ENCODE results near the gene VIPR2.

DNA sequence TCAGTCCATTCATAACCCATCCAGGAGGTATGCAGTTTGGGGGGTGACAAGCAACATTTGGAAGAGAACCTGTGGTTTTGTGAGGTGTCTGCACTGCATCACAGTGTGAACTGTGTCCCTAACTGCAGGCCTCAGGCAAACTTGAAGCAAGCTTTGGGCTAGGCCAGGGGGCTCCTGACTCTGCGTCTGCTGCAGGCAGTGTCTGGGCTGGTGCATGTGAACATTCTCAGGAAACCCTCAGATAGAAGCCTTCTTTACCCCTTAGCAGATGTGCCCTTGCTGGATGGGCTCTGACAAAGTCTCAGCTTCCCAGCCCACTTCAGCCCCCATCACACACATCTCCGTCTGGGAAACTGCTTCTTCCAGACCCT, 61.0 kb downstream of the VIPR2 start:
- TF ChIP-seq, protein P1, sequence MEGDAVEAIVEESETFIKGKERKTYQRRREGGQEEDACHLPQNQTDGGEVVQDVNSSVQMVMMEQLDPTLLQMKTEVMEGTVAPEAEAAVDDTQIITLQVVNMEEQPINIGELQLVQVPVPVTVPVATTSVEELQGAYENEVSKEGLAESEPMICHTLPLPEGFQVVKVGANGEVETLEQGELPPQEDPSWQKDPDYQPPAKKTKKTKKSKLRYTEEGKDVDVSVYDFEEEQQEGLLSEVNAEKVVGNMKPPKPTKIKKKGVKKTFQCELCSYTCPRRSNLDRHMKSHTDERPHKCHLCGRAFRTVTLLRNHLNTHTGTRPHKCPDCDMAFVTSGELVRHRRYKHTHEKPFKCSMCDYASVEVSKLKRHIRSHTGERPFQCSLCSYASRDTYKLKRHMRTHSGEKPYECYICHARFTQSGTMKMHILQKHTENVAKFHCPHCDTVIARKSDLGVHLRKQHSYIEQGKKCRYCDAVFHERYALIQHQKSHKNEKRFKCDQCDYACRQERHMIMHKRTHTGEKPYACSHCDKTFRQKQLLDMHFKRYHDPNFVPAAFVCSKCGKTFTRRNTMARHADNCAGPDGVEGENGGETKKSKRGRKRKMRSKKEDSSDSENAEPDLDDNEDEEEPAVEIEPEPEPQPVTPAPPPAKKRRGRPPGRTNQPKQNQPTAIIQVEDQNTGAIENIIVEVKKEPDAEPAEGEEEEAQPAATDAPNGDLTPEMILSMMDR (IDR thresholded peaks at IDR 0.05): no peak
- TF ChIP-seq POLR2A (IDR thresholded peaks at IDR 0.05): no peak
